Activated T-cell treated with anti-CD3 and anti-CD28 coated beads, Interleukin-2, amount 50 U/mL, for 4 hours (primary cell): ENCODE data around the gene TLK1. TPM values are rescaled to one million over a fixed set of nuclear protein-coding genes. Genes with fewer than 3 reads are reported as not detected.

Experiments
- ATAC-seq, 2 donors: fragments of 200-7000 bp; cut with Tn5 transposase; one replicate each; pipeline ENCODE4 v1.10.0; 2021
- DNase-seq: peaks from one replicate; pipeline ENCODE4 v3.0.0-alpha.2; 2020
- H3K27me3 Mint-ChIP-seq: one replicate; pipeline ENCODE4 v1.8.0; 2021; ENCODE audit warnings: low read depth, mixed read lengths
- H3K36me3 Mint-ChIP-seq: one replicate; pipeline ENCODE4 v1.8.0; 2022; ENCODE audit warnings: mixed read lengths; ENCODE audit not compliant: insufficient read depth
- H3K4me1 Mint-ChIP-seq: one replicate; pipeline ENCODE4 v1.8.0; 2021; ENCODE audit warnings: low read depth, mixed read lengths
- H3K4me3 Mint-ChIP-seq: one replicate; pipeline ENCODE4 v1.8.0; 2021; ENCODE audit warnings: mild to moderate bottlenecking, moderate library complexity, mixed read lengths
- H3K9me3 Mint-ChIP-seq: one replicate; pipeline ENCODE4 v1.8.0; 2021; ENCODE audit warnings: mixed read lengths
- total RNA-seq, 3 donors: library from RNA; stranded (reverse); gene quantifications; one replicate each; pipeline ENCODE4 v1.2.1, GENCODE V29; 2021

TLK1 gene
- total RNA-seq, 3 donors from 2014 or later = 78.3 to 81.1 (median 80.8) TPM

DNA sequence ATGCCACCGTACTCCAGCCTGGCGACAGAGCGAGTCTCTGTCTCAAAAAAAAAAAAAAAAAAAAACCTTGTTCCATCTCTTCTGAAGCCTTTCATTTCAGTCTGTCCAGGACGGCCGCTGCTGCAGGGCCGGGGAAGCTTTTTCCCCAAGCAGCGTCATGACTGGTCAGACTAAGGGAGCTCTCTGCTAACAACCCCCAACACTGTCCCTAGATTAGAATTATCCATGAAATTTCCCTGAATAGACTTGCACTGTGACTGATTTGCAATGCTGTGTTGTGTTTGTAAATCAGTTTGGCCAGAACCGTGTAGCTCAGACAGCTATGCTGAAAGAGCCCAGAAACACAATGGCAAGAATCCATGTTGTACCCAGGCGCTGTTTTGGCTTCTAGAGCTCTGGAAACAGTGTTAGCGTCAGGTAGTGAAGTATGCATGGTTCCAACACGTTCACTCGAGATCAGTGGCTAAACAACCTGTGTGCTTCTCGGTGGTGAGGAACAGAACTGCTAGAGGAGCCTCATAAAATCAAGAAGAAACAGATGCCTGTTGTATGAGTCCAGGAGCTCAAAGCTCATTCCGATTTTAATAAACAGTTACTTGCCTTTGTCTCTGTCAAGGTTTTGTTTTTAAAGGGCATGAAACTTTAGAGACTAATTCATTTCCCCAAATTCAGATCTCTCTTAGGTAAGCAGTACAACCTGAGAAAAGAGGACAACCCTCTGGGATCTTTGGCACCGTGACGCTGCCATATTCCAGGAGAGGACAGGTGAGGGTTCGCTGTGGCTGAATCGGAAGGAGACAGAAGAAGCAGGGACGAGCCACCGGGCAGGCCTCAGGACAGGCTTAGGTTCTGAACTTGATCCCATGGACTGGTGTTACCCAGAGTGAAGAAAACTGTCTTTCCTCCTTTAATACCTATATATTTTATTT is 188.1 kb downstream of the TLK1 start:
- peaks cover 15% of the 10 kb centered on the region for H3K4me1 Mint-ChIP-seq
- H3K27me3 Mint-ChIP-seq = no peaks in the 10 kb centered on the region
- H3K36me3 Mint-ChIP-seq = peaks cover 1% of the 10 kb centered on the region
- no peak for ATAC-seq
- DNase-seq = no peak
- no peaks in the 10 kb centered on the region for H3K9me3 Mint-ChIP-seq
- H3K4me3 Mint-ChIP-seq = peak overlapping the region; percentile 78

GRCh38 chr2:170971071-170971470 is 189.6 kb downstream of the TLK1 start:
- Mint-ChIP-seq H3K36me3 (peaks cover 7% of the 10 kb centered on the region), H3K4me3 (no peak overlapping the region), H3K27me3 (no peaks in the 10 kb centered on the region), H3K9me3 (no peaks in the 10 kb centered on the region), H3K4me1 (peaks cover 15% of the 10 kb centered on the region)
- ATAC-seq = no peak
- no peak for DNase-seq

DNA sequence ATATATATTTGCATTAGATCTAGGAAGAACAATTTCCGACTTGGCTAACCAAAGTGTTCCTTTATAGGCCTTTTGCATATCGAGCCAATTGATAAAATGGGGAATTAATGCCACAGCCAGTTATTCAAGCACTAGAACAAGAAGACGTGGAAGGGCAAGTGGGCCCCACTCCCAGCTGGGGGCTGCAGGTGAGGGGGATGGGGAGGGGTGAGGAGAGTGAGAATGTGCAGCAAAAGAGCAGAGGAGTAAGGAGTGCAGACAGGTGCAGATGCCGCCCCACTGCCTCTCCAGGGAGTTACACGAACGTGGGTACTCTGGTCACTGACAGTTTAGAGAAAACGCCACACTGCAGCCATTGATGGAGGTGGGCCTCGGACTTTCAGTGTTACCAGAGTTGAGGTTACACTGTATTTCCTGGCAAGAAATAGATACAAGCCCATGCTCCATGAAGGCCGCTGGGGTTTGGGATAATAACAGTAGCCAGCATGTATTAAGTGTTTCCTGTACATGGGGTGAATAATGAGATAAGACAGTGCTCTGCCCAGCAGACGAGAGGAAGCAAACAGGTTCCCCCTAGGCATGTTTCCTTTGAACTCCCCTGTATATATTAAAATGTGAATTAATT is 190.7 kb downstream of the TLK1 start:
- Mint-ChIP-seq H3K4me1 (peaks cover 15% of the 10 kb centered on the region), H3K4me3 (no peak overlapping the region), H3K27me3 (no peaks in the 10 kb centered on the region), H3K36me3 (peaks cover 14% of the 10 kb centered on the region), H3K9me3 (no peaks in the 10 kb centered on the region)
- DNase-seq = no peak
- ATAC-seq = no peak

DNA sequence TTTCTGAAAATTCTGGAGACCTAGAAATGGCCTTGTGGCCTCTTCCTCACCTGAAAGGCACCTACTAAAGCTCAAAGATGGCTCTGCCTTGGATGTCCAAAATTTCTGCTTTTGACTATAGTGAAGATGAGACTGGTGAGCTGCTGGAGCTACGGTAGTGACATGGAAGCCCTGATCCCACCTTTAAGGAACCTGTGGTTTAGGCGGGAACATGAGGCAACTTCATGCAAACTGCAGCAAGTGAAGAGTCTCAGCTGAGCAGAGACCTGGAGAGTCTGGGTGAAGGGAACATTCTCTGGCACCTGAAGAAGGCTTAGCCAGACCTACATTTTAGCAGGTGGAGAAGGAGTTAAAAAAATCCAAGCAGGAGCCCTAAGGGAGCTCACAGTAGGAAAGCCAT is 191.7 kb downstream of the TLK1 start:
- DNase-seq = no peak
- no peak for ATAC-seq
- Mint-ChIP-seq H3K9me3 (no peaks in the 10 kb centered on the region), H3K36me3 (peaks cover 15% of the 10 kb centered on the region), H3K27me3 (no peaks in the 10 kb centered on the region), H3K4me1 (peaks cover 12% of the 10 kb centered on the region), H3K4me3 (no peak overlapping the region)

- H3K4me1 Mint-ChIP-seq = peaks cover 11% of the 10 kb centered on the region
- ATAC-seq (no peak), DNase-seq (no peak)
- H3K4me3 Mint-ChIP-seq = no peak overlapping the region
- H3K27me3 Mint-ChIP-seq = no peaks in the 10 kb centered on the region
- H3K36me3 Mint-ChIP-seq = peaks cover 15% of the 10 kb centered on the region
- H3K9me3 Mint-ChIP-seq = no peaks in the 10 kb centered on the region
Measured at GRCh38 chr2:170968205-170969003, 192.3 kb downstream of the TLK1 start.

DNA sequence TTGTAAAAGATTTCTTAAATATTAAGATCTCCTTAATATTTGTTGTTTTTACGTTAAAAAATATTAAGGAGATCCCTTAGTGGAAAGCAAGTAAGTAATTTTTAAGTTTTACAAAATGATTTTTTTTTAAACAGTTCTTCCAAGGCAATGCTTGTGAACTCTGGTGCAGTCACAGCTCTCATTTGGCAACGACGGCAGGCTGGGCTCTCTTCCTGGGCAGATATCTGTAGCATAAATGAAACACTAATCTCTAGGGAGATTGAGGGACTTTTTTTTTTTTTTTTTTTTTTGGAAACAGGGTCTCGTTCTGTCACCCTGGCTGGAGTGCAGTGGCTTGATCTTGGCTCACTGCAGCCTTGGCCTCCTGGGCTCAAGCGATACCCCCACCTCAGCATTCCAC is 193.1 kb downstream of the TLK1 start:
- Mint-ChIP-seq H3K9me3 (no peaks in the 10 kb centered on the region), H3K36me3 (peaks cover 17% of the 10 kb centered on the region), H3K4me1 (peaks cover 3% of the 10 kb centered on the region), H3K27me3 (no peaks in the 10 kb centered on the region), H3K4me3 (no peak overlapping the region)
- no peak for DNase-seq
- ATAC-seq = no peak

DNA sequence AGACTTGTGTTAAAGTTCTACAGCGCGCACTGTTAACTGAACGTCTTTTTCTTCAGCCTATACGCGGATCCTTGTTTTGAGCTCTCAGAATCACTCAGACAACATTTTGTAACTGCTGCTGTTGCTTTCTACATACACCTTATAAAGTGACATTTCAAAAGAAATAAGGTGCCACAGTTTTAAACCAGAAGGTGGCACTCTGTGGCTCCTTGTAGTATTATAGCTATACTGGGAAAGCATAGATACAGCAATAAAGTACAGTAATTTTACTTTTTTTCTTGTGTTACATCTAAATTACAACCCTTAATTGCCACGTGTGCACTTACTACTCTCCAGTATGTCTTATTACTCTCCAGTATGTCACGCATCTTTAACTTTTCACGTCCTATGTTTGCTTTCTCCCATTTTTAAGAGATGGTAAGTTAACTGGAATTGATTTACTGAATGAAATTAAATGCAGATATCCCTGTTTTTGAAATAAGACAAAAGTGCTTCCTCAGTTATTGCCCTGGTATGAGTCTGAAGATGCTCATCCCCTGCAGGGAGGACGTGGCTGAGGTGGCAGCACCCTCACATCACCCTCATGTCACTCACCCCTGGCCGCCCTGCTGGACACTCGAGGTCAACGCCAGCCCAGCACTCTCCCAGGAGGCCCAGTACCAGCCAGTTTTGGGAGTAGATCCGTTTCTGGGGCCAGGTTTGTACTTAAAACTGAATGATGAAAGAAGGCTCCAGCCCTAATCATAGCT is 193.9 kb downstream of the TLK1 start:
- Mint-ChIP-seq H3K9me3 (no peaks in the 10 kb centered on the region), H3K27me3 (no peaks in the 10 kb centered on the region), H3K4me3 (no peak overlapping the region), H3K4me1 (no peaks in the 10 kb centered on the region), H3K36me3 (peaks cover 23% of the 10 kb centered on the region)
- ATAC-seq (peak in 1 of 2 donors; percentile 32), DNase-seq (no peak)

- H3K4me1 Mint-ChIP-seq = no peaks in the 10 kb centered on the region
- no peaks in the 10 kb centered on the region for H3K9me3 Mint-ChIP-seq
- no peak for DNase-seq
- no peak overlapping the region for H3K4me3 Mint-ChIP-seq
- peaks cover 28% of the 10 kb centered on the region for H3K36me3 Mint-ChIP-seq
- H3K27me3 Mint-ChIP-seq = no peaks in the 10 kb centered on the region
- ATAC-seq = no peak
Measured at GRCh38 chr2:170965446-170966225, 195.1 kb downstream of the TLK1 start.

GRCh38 chr2:170963386-170963785 is 197.3 kb downstream of the TLK1 start:
- DNase-seq = no peak
- Mint-ChIP-seq H3K27me3 (no peaks in the 10 kb centered on the region), H3K4me3 (no peak overlapping the region), H3K36me3 (peaks cover 32% of the 10 kb centered on the region), H3K4me1 (no peaks in the 10 kb centered on the region), H3K9me3 (no peaks in the 10 kb centered on the region)
- ATAC-seq = no peak

GRCh38 chr2:170953941-170954340 is 206.8 kb downstream of the TLK1 start:
- Mint-ChIP-seq H3K9me3 (no peaks in the 10 kb centered on the region), H3K27me3 (no peaks in the 10 kb centered on the region), H3K4me1 (no peaks in the 10 kb centered on the region), H3K4me3 (no peak overlapping the region), H3K36me3 (peaks cover 54% of the 10 kb centered on the region)
- DNase-seq = no peak
- no peak for ATAC-seq

DNA sequence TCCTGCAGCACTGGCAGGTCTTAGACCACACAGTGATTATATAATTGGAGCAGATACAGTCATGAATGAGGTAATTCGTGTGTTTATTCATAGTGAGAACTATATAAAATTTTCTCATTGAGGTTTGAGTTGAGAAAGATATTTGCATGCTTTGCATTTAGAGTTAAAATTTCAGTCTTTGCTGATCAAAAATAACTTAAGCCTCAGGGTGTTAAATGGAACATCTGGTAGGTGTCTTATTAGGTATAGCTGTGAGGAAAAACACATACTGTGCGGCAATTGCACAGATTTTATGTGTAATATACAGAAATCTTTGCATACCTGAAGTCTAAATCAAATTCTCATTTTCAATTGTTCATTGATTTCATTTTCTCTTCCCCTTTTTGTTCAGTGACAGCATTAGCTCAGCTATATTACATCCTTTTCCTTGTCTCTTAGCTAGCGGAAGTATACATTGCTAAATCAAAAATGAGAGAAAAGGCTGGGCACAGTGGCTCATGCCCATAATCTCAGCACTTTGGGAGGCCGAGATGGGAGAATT is 210.4 kb downstream of the TLK1 start:
- H3K4me1 Mint-ChIP-seq = peaks cover 7% of the 10 kb centered on the region
- H3K36me3 Mint-ChIP-seq = peaks cover 43% of the 10 kb centered on the region
- ATAC-seq (no peak), DNase-seq (no peak)
- no peaks in the 10 kb centered on the region for H3K9me3 Mint-ChIP-seq
- no peak overlapping the region for H3K4me3 Mint-ChIP-seq
- H3K27me3 Mint-ChIP-seq = no peaks in the 10 kb centered on the region

DNA sequence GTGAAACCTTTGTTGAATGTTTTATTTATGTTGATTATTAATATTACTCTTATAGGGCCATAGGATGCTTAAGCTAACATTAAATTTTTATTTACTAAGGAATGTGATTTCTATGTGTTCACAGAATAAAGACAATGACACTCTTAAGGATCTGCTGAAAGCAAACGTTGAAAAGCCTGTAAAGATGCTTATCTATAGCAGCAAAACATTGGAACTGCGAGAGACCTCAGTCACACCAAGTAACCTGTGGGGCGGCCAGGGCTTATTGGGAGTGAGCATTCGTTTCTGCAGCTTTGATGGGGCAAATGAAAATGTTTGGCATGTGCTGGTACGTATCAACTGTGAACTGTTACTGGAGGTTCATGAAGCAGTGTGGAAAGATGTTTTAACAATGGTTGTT is 211.3 kb downstream of the TLK1 start:
- Mint-ChIP-seq H3K36me3 (peaks cover 36% of the 10 kb centered on the region), H3K4me3 (no peak overlapping the region), H3K9me3 (no peaks in the 10 kb centered on the region), H3K27me3 (no peaks in the 10 kb centered on the region), H3K4me1 (peaks cover 12% of the 10 kb centered on the region)
- DNase-seq (no peak), ATAC-seq (no peak)

GRCh38 chr2:170944545-170944944 is 216.1 kb downstream of the TLK1 start:
- ATAC-seq = no peak
- no peaks in the 10 kb centered on the region for H3K27me3 Mint-ChIP-seq

More at GRCh38 chr2:170944545-170944944, 216.1 kb downstream of the TLK1 start:
- Mint-ChIP-seq H3K4me1 (peaks cover 56% of the 10 kb centered on the region), H3K36me3 (peaks cover 13% of the 10 kb centered on the region), H3K4me3 (no peak overlapping the region), H3K9me3 (no peaks in the 10 kb centered on the region)
- no peak for DNase-seq
